NCI-H446 (cell line): ENCODE measurements around the gene L1TD1.
"Not testable (repeated sequence)": the region's sequence is repeated elsewhere in the genome, so short reads cannot be mapped to it uniquely, and the experiment has no call there.

Experiments used
- DNase-seq, 2 experiments: peaks; one replicate each; lab custom pipeline; 2025; lab: John Stamatoyannopoulos, UW

The L1TD1 gene

GRCh38 chr1:62194651-62195544, at the start of gene L1TD1:
Gene L1TD1 (plus strand): TSS chr1:62194849. CDS start chr1:62206629, 11,780 bp downstream.
- DNase-seq: no peak

GRCh38 chr1:62159940-62160348, 34.7 kb upstream of the L1TD1 start:
- DNase-seq: no peak

GRCh38 chr1:62161711-62162110, 32.9 kb upstream of the L1TD1 start:
- no peak for DNase-seq

- not testable (repeated sequence) for DNase-seq
Measured at GRCh38 chr1:62170380-62170779, 24.3 kb upstream of the L1TD1 start.

GRCh38 chr1:62175568-62176179, 19.0 kb upstream of the L1TD1 start:
- peak; percentile 51 to 73 for DNase-seq

- no peak for DNase-seq
Measured at GRCh38 chr1:62176597-62177312, 17.9 kb upstream of the L1TD1 start.

- DNase-seq: no peak
Measured at GRCh38 chr1:62177621-62178020, 17.0 kb upstream of the L1TD1 start.

GRCh38 chr1:62178372-62178771, 16.3 kb upstream of the L1TD1 start:
- peak in 1 of 2 experiments; percentile 9 for DNase-seq

- not testable (repeated sequence) for DNase-seq
Measured at GRCh38 chr1:62180054-62180453, 14.6 kb upstream of the L1TD1 start.

GRCh38 chr1:62180639-62181038, 14.0 kb upstream of the L1TD1 start:
- DNase-seq: no peak

GRCh38 chr1:62181532-62181931, 13.1 kb upstream of the L1TD1 start:
- no peak for DNase-seq

- DNase-seq: not testable (repeated sequence)
Measured at GRCh38 chr1:62182157-62182556, 12.5 kb upstream of the L1TD1 start.

GRCh38 chr1:62183164-62184020, 11.3 kb upstream of the L1TD1 start:
- DNase-seq: not testable (repeated sequence)

GRCh38 chr1:62184336-62184735, 10.3 kb upstream of the L1TD1 start:
- no peak for DNase-seq

- not testable (repeated sequence) for DNase-seq
Measured at GRCh38 chr1:62185233-62185632, 9.4 kb upstream of the L1TD1 start.

GRCh38 chr1:62185677-62186076, 9.0 kb upstream of the L1TD1 start:
- DNase-seq: no peak

GRCh38 chr1:62187548-62187947, 7.1 kb upstream of the L1TD1 start:
- DNase-seq: no peak

GRCh38 chr1:62188111-62188510, 6.5 kb upstream of the L1TD1 start:
- DNase-seq: no peak

- DNase-seq: no peak
Measured at GRCh38 chr1:62196086-62196690, 1.5 kb downstream of the L1TD1 start.

GRCh38 chr1:62198069-62198780, 3.6 kb downstream of the L1TD1 start:
- DNase-seq: no peak

GRCh38 chr1:62198781-62199125, 4.1 kb downstream of the L1TD1 start:
- no peak for DNase-seq
